K562 (cell line): Measurements from ENCODE around the gene GRIA4. TPM values are rescaled to one million over a fixed set of nuclear protein-coding genes. Genes with fewer than 3 reads are reported as not detected.

Experiments used
- ATAC-seq: fragments of 200-7000 bp; cut with Tn5 transposase; 3 replicates; pipeline ENCODE4 v1.9.1; 2020; ENCODE audit warnings: moderate library complexity
- BruUV-seq: library from RNA; stranded (reverse); fragments of 400-500 nt; replicated peaks from 2 replicates; lab custom pipeline; 2021; lab: Mats Ljungman, UMichigan
- CTCF ChIA-PET: fragments of 300-600 bp; formaldehyde crosslinking; extraction: SDS; loops from one replicate; lab custom pipeline; 2021; ENCODE audit warnings: low intra/inter-chr PET ratio; lab: Yijun Ruan, JAX
- POLR2A ChIA-PET: fragments of 300-600, 350-650 bp; sonication (Branson Sonifier 250); formaldehyde crosslinking; extraction: SDS; loops from one replicate; lab custom pipeline; 2021; ENCODE audit warnings: antibody characterized with exemption, inconsistent platforms; lab: Yijun Ruan, JAX
- DNase-seq, 4 experiments: peaks; one replicate each; pipeline versions ENCODE4 v3.0.0 to v3.0.0-alpha.2; 2011 to 2018; ENCODE audit warnings: low spot score in 3 of 4, mixed read lengths in 3 of 4; ENCODE audit errors: extremely low read depth in 1 of 4
- FAIRE-seq: peaks from 2 replicates; lab custom pipeline; 2011; peaks lifted over from hg19 to GRCh38; lab: Jason Lieb, UNC
- H2AFZ ChIP-seq: 2 replicates; pipeline ENCODE4 v1.6.0; 2011; ENCODE audit warnings: low read depth, low read length, control low read depth, inconsistent platforms
- H3K27ac ChIP-seq: fragments of 200-600 bp; 3 replicates; pipeline ENCODE4 v1.8.0; 2011; ENCODE audit warnings: low read depth, mild to moderate bottlenecking, control low read depth, inconsistent platforms, low read length, moderate library complexity, mixed read lengths; ENCODE audit errors: extremely low read depth
- H3K27me3 ChIP-seq, 2 experiments: fragments of 300-600 bp in 1 of 2; 2 replicates in 1 of 2; 3 replicates in 1 of 2; pipeline versions ENCODE4 v1.6.0 to v1.8.0; 2011; ENCODE audit warnings: inconsistent platforms in 2 of 2, low read length in 2 of 2, mild to moderate bottlenecking in 1 of 2, mixed read lengths in 1 of 2, moderate library complexity in 1 of 2; ENCODE audit not compliant: control insufficient read depth in 2 of 2, insufficient read depth in 2 of 2
- H3K36me3 ChIP-seq: fragments of 300-600 bp; 3 replicates; pipeline ENCODE4 v1.8.0; 2011; ENCODE audit warnings: mild to moderate bottlenecking, low read length, inconsistent platforms; ENCODE audit not compliant: control insufficient read depth, insufficient read depth
- H3K4me1 ChIP-seq, 2 experiments: fragments of 200-600 bp in 1 of 2; replicated peaks in 1 of 2; 2 replicates in 1 of 2; 3 replicates in 1 of 2; pipeline versions ENCODE4 v1.5.1 to v1.8.0; 2011; ENCODE audit warnings: inconsistent platforms in 2 of 2, low read length in 2 of 2, mild to moderate bottlenecking in 1 of 2, mixed read lengths in 1 of 2, moderate library complexity in 1 of 2; ENCODE audit not compliant: control insufficient read depth in 2 of 2, insufficient read depth in 2 of 2
- H3K4me2 ChIP-seq: 2 replicates; pipeline ENCODE4 v1.6.1; 2011; ENCODE audit warnings: low read length, control low read depth, inconsistent platforms, mixed read lengths; ENCODE audit not compliant: insufficient read depth
- H3K4me3 ChIP-seq: fragments of 200-600 bp; sonication (generic), shearing (Covaris generic); 2 replicates; pipeline ENCODE4 v1.5.1; 2016; ENCODE audit warnings: control low read depth, inconsistent platforms
- H3K79me2 ChIP-seq: fragments of 200-600 bp; 3 replicates; pipeline ENCODE4 v1.8.0; 2011; ENCODE audit warnings: low read length, inconsistent platforms; ENCODE audit not compliant: control insufficient read depth, insufficient read depth
- H3K9ac ChIP-seq, 2 experiments: 2 replicates each; pipeline versions ENCODE4 v1.6.0 to v1.6.1; 2011; ENCODE audit warnings: low read depth in 2 of 2, low read length in 2 of 2, control low read depth in 1 of 2, inconsistent platforms in 1 of 2, mild to moderate bottlenecking in 1 of 2, mixed read lengths in 1 of 2; ENCODE audit not compliant: insufficient read depth in 1 of 2
- H3K9me1 ChIP-seq: one replicate; pipeline ENCODE4 v1.6.0; 2011; ENCODE audit warnings: inconsistent platforms, mild to moderate bottlenecking, low read length, moderate library complexity; ENCODE audit not compliant: control insufficient read depth, insufficient read depth
- H3K9me3 ChIP-seq: replicated peaks from 2 replicates; pipeline ENCODE4 v1.5.1; 2011; ENCODE audit warnings: low read depth, low read length, inconsistent platforms; ENCODE audit not compliant: control insufficient read depth, insufficient read depth
- H4K20me1 ChIP-seq: replicated peaks from 2 replicates; pipeline ENCODE4 v1.6.1; 2011; ENCODE audit warnings: low read length, inconsistent platforms, mixed read lengths; ENCODE audit not compliant: control insufficient read depth, insufficient read depth
- BRCA1 ChIP-seq, 2 experiments: fragments of 450-650 bp in 1 of 2; sonication (generic) in 1 of 2; formaldehyde crosslinking in 1 of 2; IDR thresholded peaks; 2 replicates each; pipeline versions ENCODE4 v1.5.0 to v1.6.1; 2017 to 2020; ENCODE audit warnings: mild to moderate bottlenecking in 1 of 2, missing genetic modification reagents in 1 of 2
- CBX1 ChIP-seq: sonication (generic); IDR thresholded peaks from 2 replicates; pipeline ENCODE4 v1.6.1; 2016; ENCODE audit warnings: antibody characterized with exemption, low read depth, mild to moderate bottlenecking
- CEBPG ChIP-seq, 3 experiments: fragments of 200-800 bp in 1 of 3; sonication (Bioruptor generic) in 1 of 3; sonication (generic) in 1 of 3; formaldehyde crosslinking in 1 of 3; IDR thresholded peaks in 2 of 3; conservative IDR thresholded peaks in 1 of 3; 2 replicates each; pipeline versions ENCODE4 v1.6.1 to v1.8.0; 2016 to 2022; ENCODE audit warnings: missing compliant biosample characterization in 2 of 3, missing genetic modification characterization in 2 of 3, mild to moderate bottlenecking in 1 of 3, missing genetic modification reagents in 1 of 3
- ERF ChIP-seq: fragments of 450-650 bp; formaldehyde crosslinking; IDR thresholded peaks from 2 replicates; pipeline ENCODE4 v1.4.0; 2020; ENCODE audit warnings: mild to moderate bottlenecking, mixed read lengths
- FOXK1 ChIP-seq: sonication (generic); formaldehyde crosslinking; IDR thresholded peaks from 2 replicates; pipeline ENCODE4 v1.8.0; 2022; ENCODE audit warnings: missing genetic modification reagents, mild to moderate bottlenecking, borderline replicate concordance
- LARP7 ChIP-seq: fragments of 450-650 bp; IDR thresholded peaks from 2 replicates; pipeline ENCODE4 v1.6.1; 2016
- MAZ ChIP-seq, 2 experiments: fragments of 450-650 bp in 1 of 2; sonication (generic) in 1 of 2; formaldehyde crosslinking; IDR thresholded peaks in 1 of 2; conservative IDR thresholded peaks in 1 of 2; 2 replicates each; pipeline versions ENCODE4 v1.4.0 to v1.5.0; 2020; ENCODE audit warnings: mild to moderate bottlenecking in 1 of 2, missing genetic modification reagents in 1 of 2
- SAFB ChIP-seq: fragments of 200-400 bp; formaldehyde crosslinking; IDR thresholded peaks from 2 replicates; pipeline ENCODE4 v1.6.1; 2017; ENCODE audit warnings: low read depth, low read length, borderline replicate concordance
- TCFL5 ChIP-seq: fragments of 250-450 bp; sonication (Bioruptor Pico); conservative IDR thresholded peaks from 2 replicates; pipeline ENCODE4 v1.6.1; 2021; ENCODE audit warnings: mild to moderate bottlenecking, moderate library complexity, matching md5 sums
- YBX1 ChIP-seq: fragments of 450-650 bp; IDR thresholded peaks from 2 replicates; pipeline ENCODE4 v1.7.1; 2016; ENCODE audit warnings: mild to moderate bottlenecking
- ZKSCAN3 ChIP-seq: fragments of 250-450 bp; sonication (Bioruptor Pico); IDR thresholded peaks from 2 replicates; pipeline ENCODE4 v1.4.0; 2020
- WGBS: fragments of 100-300 bp; shearing (Covaris generic); methylation state at CpG from one replicate; pipeline ENCODE4 v1.1.6; 2016; ENCODE audit warnings: low coverage, mixed read lengths; ENCODE audit not compliant: insufficient coverage; ENCODE audit errors: missing lambda C conversion rate; 5-methylcytosine and 5-hydroxymethylcytosine counted together
- in situ Hi-C: fragments of 300-500 bp; cut with MboI; formaldehyde crosslinking; loops from 4 replicates; pipeline ENCODE4 v1.15.0; 2018; ENCODE audit warnings: inconsistent platforms, mixed read lengths
- intact Hi-C: fragments of 100-400 bp; cut with micrococcal nuclease; formaldehyde crosslinking; loops from 2 replicates; pipeline ENCODE4 v1.14.2; 2022
- polyA plus RNA-seq, 8 experiments: library from polyadenylated mRNA; depleted of rRNA in 4 of 8; stranded (reverse) in 5 of 8; unstranded in 3 of 8; fragments of >200 nt; fragmentation: Nextera tagmentation in 2 of 8; fragmentation: Illumina TruSeq in 1 of 8; extraction: Ambion mirVana in 2 of 8; extraction: Trizol in 1 of 8; gene quantifications; 2 replicates each; pipeline versions ENCODE4 v1.2.1 to v1.2.3, GENCODE V29; 2011 to 2014; ENCODE audit warnings: inconsistent platforms in 1 of 8, missing spikeins in 1 of 8
- total RNA-seq, 7 experiments: library from RNA; depleted of rRNA in 6 of 7; stranded (reverse); fragments of >200 nt in 6 of 7; fragmentation: Illumina TruSeq in 2 of 7; extraction: Trizol in 2 of 7; gene quantifications; 2 replicates each; pipeline versions ENCODE4 v1.2.1 to v1.2.3, GENCODE V29; 2011 to 2021; ENCODE audit warnings: low replicate concordance in 1 of 7
- TF ChIP-seq, protein P1 (sequence below): fragments of 450-650 bp; conservative IDR thresholded peaks from 2 replicates; pipeline ENCODE4 v1.6.1; 2016; ENCODE audit warnings: missing genetic modification characterization, low read depth, mild to moderate bottlenecking, control low read depth, missing compliant biosample characterization

The GRIA4 gene
- total and polyA plus RNA-seq, 9 of the 15 experiments (the other 6 are each of a cell fraction or from before 2014, with no cell fraction given): not detected

DNA sequence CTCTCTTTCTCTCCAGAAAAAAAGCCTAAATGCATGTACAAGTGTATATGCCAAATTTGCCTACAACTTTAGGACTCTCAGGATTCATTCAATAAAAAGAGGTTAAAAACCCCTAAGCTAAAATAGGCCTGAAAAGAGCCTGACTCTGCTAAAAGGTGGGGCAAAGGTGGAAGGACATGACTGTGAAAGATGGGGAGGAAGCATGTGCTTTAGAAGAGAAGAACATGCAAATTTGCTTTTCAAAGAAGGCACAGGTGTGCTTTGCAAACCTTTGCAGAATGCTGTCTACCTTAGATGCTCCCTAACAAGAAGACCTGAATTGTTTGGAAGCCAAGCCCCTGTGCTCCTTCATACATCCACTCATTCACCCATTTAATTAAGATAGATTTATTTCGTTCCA is 87.4 kb downstream of the GRIA4 start:
- no peaks in the 10 kb centered on the region for H3K27me3 ChIP-seq
- no peak for DNase-seq
- no peak overlapping the region for H3K27ac ChIP-seq
- in situ Hi-C loops: no loop called here
- no peak overlapping the region for H3K9ac ChIP-seq
- ChIA-PET CTCF (no interaction called here), POLR2A (no interaction called here)
- intact Hi-C loops: no loop called here
- H3K4me2 ChIP-seq: no peak overlapping the region
- WGBS: 0% methylated on average over 1 of the region's 1 CpG
- no peak for TF ChIP-seq LARP7
- TF ChIP-seq TCFL5 (CRISPR knock-in tag): no peak
- TF ChIP-seq CBX1: no peak
- TF ChIP-seq SAFB: no peak
- TF ChIP-seq ERF (CRISPR knock-in tag): no peak
- TF ChIP-seq MAZ (CRISPR knock-in tag; conservative IDR thresholded peaks at IDR 0.05 in 1 of 2, IDR thresholded peaks at IDR 0.05 in 1 of 2): no peak
- TF ChIP-seq FOXK1 (CRISPR knock-in tag): no peak
- TF ChIP-seq, protein P1, sequence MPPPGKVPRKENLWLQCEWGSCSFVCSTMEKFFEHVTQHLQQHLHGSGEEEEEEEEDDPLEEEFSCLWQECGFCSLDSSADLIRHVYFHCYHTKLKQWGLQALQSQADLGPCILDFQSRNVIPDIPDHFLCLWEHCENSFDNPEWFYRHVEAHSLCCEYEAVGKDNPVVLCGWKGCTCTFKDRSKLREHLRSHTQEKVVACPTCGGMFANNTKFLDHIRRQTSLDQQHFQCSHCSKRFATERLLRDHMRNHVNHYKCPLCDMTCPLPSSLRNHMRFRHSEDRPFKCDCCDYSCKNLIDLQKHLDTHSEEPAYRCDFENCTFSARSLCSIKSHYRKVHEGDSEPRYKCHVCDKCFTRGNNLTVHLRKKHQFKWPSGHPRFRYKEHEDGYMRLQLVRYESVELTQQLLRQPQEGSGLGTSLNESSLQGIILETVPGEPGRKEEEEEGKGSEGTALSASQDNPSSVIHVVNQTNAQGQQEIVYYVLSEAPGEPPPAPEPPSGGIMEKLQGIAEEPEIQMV (tag): no peak
- TF ChIP-seq ZKSCAN3: no peak
- TF ChIP-seq YBX1: no peak
- TF ChIP-seq CEBPG (CRISPR knock-in tag; IDR thresholded peaks at IDR 0.05): no peak
- no peak for TF ChIP-seq CEBPG (tag; conservative IDR thresholded peaks at IDR 0.05 in 1 of 2, IDR thresholded peaks at IDR 0.05 in 1 of 2)
- no peak for TF ChIP-seq BRCA1 (IDR thresholded peaks at IDR 0.05)
- no peak for TF ChIP-seq BRCA1 (CRISPR knock-in tag; IDR thresholded peaks at IDR 0.05)
- H3K9me1 ChIP-seq: no peaks in the 10 kb centered on the region
- H4K20me1 ChIP-seq: no peaks in the 10 kb centered on the region
- no peaks in the 10 kb centered on the region; the same call in 1 of the 2 replicates for H3K9me3 ChIP-seq
- no peak for ATAC-seq
- H3K4me3 ChIP-seq: no peak overlapping the region
- BruUV-seq: no TSS peak
- H3K36me3 ChIP-seq: no peaks in the 10 kb centered on the region
- H3K4me1 ChIP-seq: no peaks in the 10 kb centered on the region
- no peak for FAIRE-seq
- H3K79me2 ChIP-seq: no peaks in the 10 kb centered on the region
- H2AFZ ChIP-seq: no peak overlapping the region
